Measurements from ENCODE around the gene GUF1. TPM values are rescaled to one million over a fixed set of nuclear protein-coding genes. Genes with fewer than 3 reads are reported as not detected.

Gene GUF1
- total and polyA plus RNA-seq, 2 of the 13 experiments (the other 11 are each of a cell fraction or from before 2014, with no cell fraction given) = 10.3 to 24.6 TPM

- TF ChIP-seq TCF12 (IDR thresholded peaks at IDR 0.05) (no peak), TCF12 (CRISPR knock-in tag; IDR thresholded peaks at IDR 0.05) (0 out of 2 replicates have a peak, but pooled peaks have one; percentile 58), ZNF556 (CRISPR knock-in tag; IDR thresholded peaks at IDR 0.05; ENCODE audit: borderline replicate concordance) (peak; percentile 61; the same call in 1 of the 2 replicates), ZNF740 (CRISPR knock-in tag; IDR thresholded peaks at IDR 0.05) (no peak; the same call in 1 of the 2 replicates), YEATS2 (CRISPR knock-in tag; IDR thresholded peaks at IDR 0.05; ENCODE audit: borderline replicate concordance) (peak; percentile 89), THAP8 (CRISPR knock-in tag; IDR thresholded peaks at IDR 0.05; ENCODE audit: borderline replicate concordance) (no peak), ZNF720 (CRISPR knock-in tag; IDR thresholded peaks at IDR 0.05) (no peak; the same call in 1 of the 2 replicates), FOXK2 (IDR thresholded peaks at IDR 0.05) (no peak), PCBP1 (IDR thresholded peaks at IDR 0.05; ENCODE audit: borderline replicate concordance, low read depth, low read length) (no peak), ZNF143 (CRISPR knock-in tag; IDR thresholded peaks at IDR 0.05) (peak; percentile 24; the same call in 1 of the 2 replicates), HDAC1 (CRISPR knock-in tag; IDR thresholded peaks at IDR 0.05) (peak; percentile 73), MTF1 (CRISPR knock-in tag; IDR thresholded peaks at IDR 0.05) (no peak), ZBTB3 (CRISPR knock-in tag; IDR thresholded peaks at IDR 0.05; ENCODE audit: borderline replicate concordance, low read depth) (0 out of 2 replicates have a peak, but pooled peaks have one; percentile 10), ZFP82 (CRISPR knock-in tag; IDR thresholded peaks at IDR 0.05; ENCODE audit: borderline replicate concordance) (no peak), ZNF253 (CRISPR knock-in tag; IDR thresholded peaks at IDR 0.05; ENCODE audit: borderline replicate concordance) (no peak), ZNF274 (CRISPR knock-in tag; IDR thresholded peaks at IDR 0.05) (peak; percentile 86), ZNF34 (CRISPR knock-in tag; IDR thresholded peaks at IDR 0.05; ENCODE audit: borderline replicate concordance) (peak; percentile 81; the same call in 1 of the 2 replicates), NKX3-1 (CRISPR knock-in tag; IDR thresholded peaks at IDR 0.05) (no peak; the same call in 1 of the 2 replicates), ZNF841 (CRISPR knock-in tag; IDR thresholded peaks at IDR 0.05; ENCODE audit: borderline replicate concordance) (0 out of 2 replicates have a peak, but pooled peaks have one; percentile 51), NR0B2 (CRISPR knock-in tag; IDR thresholded peaks at IDR 0.05) (peak; percentile 82)
- TF ChIP-seq, protein P1, sequence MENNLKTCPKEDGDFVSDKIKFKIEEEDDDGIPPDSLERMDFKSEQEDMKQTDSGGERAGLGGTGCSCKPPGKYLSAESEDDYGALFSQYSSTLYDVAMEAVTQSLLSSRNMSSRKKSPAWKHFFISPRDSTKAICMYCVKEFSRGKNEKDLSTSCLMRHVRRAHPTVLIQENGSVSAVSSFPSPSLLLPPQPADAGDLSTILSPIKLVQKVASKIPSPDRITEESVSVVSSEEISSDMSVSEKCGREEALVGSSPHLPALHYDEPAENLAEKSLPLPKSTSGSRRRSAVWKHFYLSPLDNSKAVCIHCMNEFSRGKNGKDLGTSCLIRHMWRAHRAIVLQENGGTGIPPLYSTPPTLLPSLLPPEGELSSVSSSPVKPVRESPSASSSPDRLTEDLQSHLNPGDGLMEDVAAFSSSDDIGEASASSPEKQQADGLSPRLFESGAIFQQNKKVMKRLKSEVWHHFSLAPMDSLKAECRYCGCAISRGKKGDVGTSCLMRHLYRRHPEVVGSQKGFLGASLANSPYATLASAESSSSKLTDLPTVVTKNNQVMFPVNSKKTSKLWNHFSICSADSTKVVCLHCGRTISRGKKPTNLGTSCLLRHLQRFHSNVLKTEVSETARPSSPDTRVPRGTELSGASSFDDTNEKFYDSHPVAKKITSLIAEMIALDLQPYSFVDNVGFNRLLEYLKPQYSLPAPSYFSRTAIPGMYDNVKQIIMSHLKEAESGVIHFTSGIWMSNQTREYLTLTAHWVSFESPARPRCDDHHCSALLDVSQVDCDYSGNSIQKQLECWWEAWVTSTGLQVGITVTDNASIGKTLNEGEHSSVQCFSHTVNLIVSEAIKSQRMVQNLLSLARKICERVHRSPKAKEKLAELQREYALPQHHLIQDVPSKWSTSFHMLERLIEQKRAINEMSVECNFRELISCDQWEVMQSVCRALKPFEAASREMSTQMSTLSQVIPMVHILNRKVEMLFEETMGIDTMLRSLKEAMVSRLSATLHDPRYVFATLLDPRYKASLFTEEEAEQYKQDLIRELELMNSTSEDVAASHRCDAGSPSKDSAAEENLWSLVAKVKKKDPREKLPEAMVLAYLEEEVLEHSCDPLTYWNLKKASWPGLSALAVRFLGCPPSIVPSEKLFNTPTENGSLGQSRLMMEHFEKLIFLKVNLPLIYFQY (CRISPR knock-in tag; IDR thresholded peaks at IDR 0.05; ENCODE audit: borderline replicate concordance) = no peak
- TF ChIP-seq, protein P2, sequence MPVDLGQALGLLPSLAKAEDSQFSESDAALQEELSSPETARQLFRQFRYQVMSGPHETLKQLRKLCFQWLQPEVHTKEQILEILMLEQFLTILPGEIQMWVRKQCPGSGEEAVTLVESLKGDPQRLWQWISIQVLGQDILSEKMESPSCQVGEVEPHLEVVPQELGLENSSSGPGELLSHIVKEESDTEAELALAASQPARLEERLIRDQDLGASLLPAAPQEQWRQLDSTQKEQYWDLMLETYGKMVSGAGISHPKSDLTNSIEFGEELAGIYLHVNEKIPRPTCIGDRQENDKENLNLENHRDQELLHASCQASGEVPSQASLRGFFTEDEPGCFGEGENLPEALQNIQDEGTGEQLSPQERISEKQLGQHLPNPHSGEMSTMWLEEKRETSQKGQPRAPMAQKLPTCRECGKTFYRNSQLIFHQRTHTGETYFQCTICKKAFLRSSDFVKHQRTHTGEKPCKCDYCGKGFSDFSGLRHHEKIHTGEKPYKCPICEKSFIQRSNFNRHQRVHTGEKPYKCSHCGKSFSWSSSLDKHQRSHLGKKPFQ (CRISPR knock-in tag; IDR thresholded peaks at IDR 0.05; ENCODE audit: insufficient replicate concordance) = no peak
Measured at GRCh38 chr4:44726038-44726871, 48.0 kb downstream of the GUF1 start, which contains the start of gene GNPDA2 (continued).

Measured in HepG2 (cell line).